Endothelial cell of umbilical vein (primary cell): ENCODE results near the gene NTN5. TPM values are rescaled to one million over a fixed set of nuclear protein-coding genes. Genes with fewer than 3 reads are reported as not detected.

Experiments
- BruUV-seq: library from RNA; stranded (reverse); fragments of 400-500 nt; replicated peaks from 2 replicates; lab custom pipeline; 2021; lab: Mats Ljungman, UMichigan
- CTCF ChIA-PET: fragments of 300-600, 350-600 bp; sonication (Branson Sonifier 250); formaldehyde crosslinking; loops from one replicate; lab custom pipeline; 2021; ENCODE audit warnings: antibody characterized with exemption, inconsistent platforms; lab: Charles Lee
- POLR2A ChIA-PET: fragments of 300-600, 350-600 bp; sonication (Branson Sonifier 250); formaldehyde crosslinking; loops from one replicate; lab custom pipeline; 2021; ENCODE audit warnings: antibody characterized with exemption, inconsistent platforms; lab: Charles Lee
- DNase-seq: peaks from one replicate; pipeline ENCODE4 v3.0.0-alpha.2; 2011; ENCODE audit warnings: low read depth, low spot score
- FAIRE-seq: peaks from 2 replicates; lab custom pipeline; 2011; peaks lifted over from hg19 to GRCh38; lab: Jason Lieb, UNC
- H2AFZ ChIP-seq: 2 replicates; pipeline ENCODE4 v1.6.0; 2012; ENCODE audit warnings: low read depth, low read length, control low read depth, inconsistent platforms
- H3K27ac ChIP-seq: 2 replicates; pipeline ENCODE4 v1.5.1; 2011; ENCODE audit warnings: low read depth, mild to moderate bottlenecking, control low read depth, low read length, moderate library complexity; ENCODE audit not compliant: insufficient read depth
- H3K27me3 ChIP-seq, 2 experiments: 2 replicates each; pipeline versions ENCODE4 v1.6.0 to v1.6.1; 2011; ENCODE audit warnings: low read length in 2 of 2, mixed read lengths in 1 of 2; ENCODE audit not compliant: control insufficient read depth in 2 of 2, insufficient read depth in 2 of 2
- H3K36me3 ChIP-seq, 2 experiments: 2 replicates in 1 of 2; 3 replicates in 1 of 2; pipeline ENCODE4 v1.5.1; 2011; ENCODE audit warnings: low read length in 2 of 2, mild to moderate bottlenecking in 1 of 2, moderate library complexity in 1 of 2; ENCODE audit not compliant: control insufficient read depth in 2 of 2, insufficient read depth in 2 of 2; ENCODE audit errors: extremely low read depth in 1 of 2
- H3K4me1 ChIP-seq: 3 replicates; pipeline ENCODE4 v1.5.1; 2011; ENCODE audit warnings: mild to moderate bottlenecking, low read length; ENCODE audit not compliant: control insufficient read depth, insufficient read depth; ENCODE audit errors: extremely low read depth
- H3K4me2 ChIP-seq: 2 replicates; pipeline ENCODE4 v1.6.1; 2011; ENCODE audit warnings: low read length, control low read depth, mixed read lengths; ENCODE audit not compliant: insufficient read depth
- H3K4me3 ChIP-seq, 3 experiments: fragments of 200-600 bp in 1 of 3; sonication (generic), shearing (Covaris generic) in 1 of 3; replicated peaks in 1 of 3; 2 replicates each; pipeline ENCODE4 v1.5.1; 2011 to 2016; ENCODE audit warnings: control low read depth in 3 of 3, low read length in 3 of 3, mild to moderate bottlenecking in 2 of 3, inconsistent platforms in 1 of 3, low read depth in 1 of 3, moderate library complexity in 1 of 3; ENCODE audit not compliant: insufficient read depth in 1 of 3
- H3K79me2 ChIP-seq: 2 replicates; pipeline ENCODE4 v1.6.0; 2012; ENCODE audit warnings: low read length, inconsistent platforms; ENCODE audit not compliant: control insufficient read depth, insufficient read depth
- H3K9ac ChIP-seq: replicated peaks from 2 replicates; pipeline ENCODE3; 2011; ENCODE audit warnings: low read length, control low read depth; ENCODE audit not compliant: insufficient read depth; ENCODE audit errors: extremely low read depth
- H3K9me1 ChIP-seq: replicated peaks from 3 replicates; pipeline ENCODE4 v1.6.0; 2011; ENCODE audit warnings: mild to moderate bottlenecking, low read length; ENCODE audit not compliant: control insufficient read depth, insufficient read depth; ENCODE audit errors: extremely low read depth
- H3K9me3 ChIP-seq: replicated peaks from 2 replicates; pipeline ENCODE4 v1.5.1; 2012; ENCODE audit warnings: low read length, inconsistent platforms; ENCODE audit not compliant: control insufficient read depth, insufficient read depth
- H4K20me1 ChIP-seq: replicated peaks from 2 replicates; pipeline ENCODE3; 2011; ENCODE audit warnings: mild to moderate bottlenecking, low read length; ENCODE audit not compliant: control insufficient read depth, insufficient read depth; ENCODE audit errors: extremely low read depth
- CTCF ChIP-seq, 2 donors: IDR thresholded peaks; 1 replicate in 1 of 2; 2 replicates in 1 of 2; pipeline ENCODE4 v1.5.1; 2011; ENCODE audit warnings: low read length in 2 of 2, mild to moderate bottlenecking in 2 of 2, moderate library complexity in 2 of 2, control low read depth in 1 of 2, inconsistent platforms in 1 of 2, low read depth in 1 of 2; ENCODE audit not compliant: insufficient read depth in 1 of 2; ENCODE audit errors: extremely low read depth in 1 of 2
- EZH2 ChIP-seq: IDR thresholded peaks from 2 replicates; pipeline ENCODE4 v1.6.1; 2012; ENCODE audit warnings: borderline replicate concordance, low read depth, mild to moderate bottlenecking, moderate library complexity, low read length, inconsistent platforms; ENCODE audit not compliant: severe bottlenecking
- FOS ChIP-seq: IDR thresholded peaks from 2 replicates; pipeline ENCODE4 v1.6.1; 2011; ENCODE audit warnings: mild to moderate bottlenecking, low read length, moderate library complexity, borderline replicate concordance; ENCODE audit not compliant: insufficient read depth
- GATA2 ChIP-seq: IDR thresholded peaks from 2 replicates; pipeline ENCODE4 v1.7.0; 2011; ENCODE audit warnings: low read depth, mild to moderate bottlenecking, moderate library complexity, mixed read lengths, low read length; ENCODE audit not compliant: insufficient read length, insufficient read depth
- JUN ChIP-seq: IDR thresholded peaks from 2 replicates; pipeline ENCODE4 v1.6.1; 2011; ENCODE audit warnings: borderline replicate concordance, low read depth; ENCODE audit not compliant: insufficient read length, insufficient read depth
- MAX ChIP-seq: IDR thresholded peaks from 2 replicates; pipeline ENCODE4 v1.6.1; 2011; ENCODE audit not compliant: insufficient read depth, insufficient read length
- MYC ChIP-seq: IDR thresholded peaks from one replicate; pipeline ENCODE4 v1.6.1; 2011; ENCODE audit warnings: mild to moderate bottlenecking, low read depth, low read length
- POLR2A ChIP-seq: IDR thresholded peaks from 2 replicates; pipeline ENCODE4 v1.6.1; 2012; ENCODE audit warnings: low read depth, mild to moderate bottlenecking, control low read depth, low read length
- POLR2AphosphoS5 ChIP-seq: IDR thresholded peaks from 2 replicates; pipeline ENCODE4 v1.6.1; 2012; ENCODE audit warnings: low read depth, mild to moderate bottlenecking, control low read depth, low read length, moderate library complexity; ENCODE audit not compliant: insufficient read depth
- dilution Hi-C: fragments of 300-500 bp; cut with MboI; formaldehyde crosslinking; loops from one replicate; pipeline ENCODE4 v1.15.0; 2019; ENCODE audit warnings: low sequenced_read_pairs; ENCODE audit not compliant: extremely low pct_ligation_motif_present
- intact Hi-C: fragments of 100-400 bp; cut with micrococcal nuclease; formaldehyde crosslinking; loops from one replicate; pipeline ENCODE4 v1.10.0; 2022
- polyA plus RNA-seq, 4 experiments: library from polyadenylated mRNA; depleted of rRNA in 3 of 4; stranded (reverse) in 3 of 4; unstranded in 1 of 4; fragments of >200 nt; gene quantifications; 2 replicates each; pipeline versions ENCODE4 v1.2.1 to v1.2.3, GENCODE V29; 2011 to 2012; ENCODE audit warnings: missing spikeins in 1 of 4
- total RNA-seq: library from RNA; stranded (reverse); gene quantifications from 2 replicates; pipeline ENCODE4 v1.2.3, GENCODE V29; 2021

The NTN5 gene
- total and polyA plus RNA-seq, 2 donors (not counting 3 experiments of a cell fraction or from before 2014, with no cell fraction given) = 0.11 TPM; not detected in 1

- no peaks in the 10 kb centered on the region for H3K36me3 ChIP-seq
- no peak overlapping the region for H3K27ac ChIP-seq
- dilution Hi-C loops (no loop called here), intact Hi-C loops (no loop called here)
- no peaks in the 10 kb centered on the region for H3K9me1 ChIP-seq
- no peak overlapping the region for H3K9ac ChIP-seq
- no peak for DNase-seq
- ChIA-PET CTCF (interaction anchor here (0.8 to 1.3 kb wide), 4 partner anchors 12 to 106 kb away, joined by 3 to 4 read pairs (median 4); partner anchors contain the start of gene FUT2), POLR2A (no interaction called here)
- TF ChIP-seq JUN = no peak
- no peak for TF ChIP-seq GATA2
- TF ChIP-seq MAX = no peak
- TF ChIP-seq MYC = no peak
- no peak for TF ChIP-seq EZH2
- no peak for TF ChIP-seq POLR2A
- no peak for TF ChIP-seq POLR2AphosphoS5
- no peaks in the 10 kb centered on the region for H3K27me3 ChIP-seq
- H3K9me3 ChIP-seq = no peaks in the 10 kb centered on the region
- H2AFZ ChIP-seq = no peak overlapping the region
- H3K79me2 ChIP-seq = no peaks in the 10 kb centered on the region
- H3K4me1 ChIP-seq = no peaks in the 10 kb centered on the region
- BruUV-seq = no TSS peak
- no peak overlapping the region for H3K4me3 ChIP-seq
- FAIRE-seq = no peak
- H3K4me2 ChIP-seq = no peak overlapping the region
- no peaks in the 10 kb centered on the region for H4K20me1 ChIP-seq
Measured at GRCh38 chr19:48678201-48678600, 5.4 kb upstream of the NTN5 start.

- Histone ChIP-seq H3K4me3 (no peak overlapping the region), H3K4me2 (no peak overlapping the region), H3K9me3 (no peaks in the 10 kb centered on the region), H3K79me2 (no peaks in the 10 kb centered on the region), H3K9me1 (no peaks in the 10 kb centered on the region), H3K27me3 (no peaks in the 10 kb centered on the region), H2AFZ (no peak overlapping the region), H3K27ac (no peak overlapping the region), H4K20me1 (no peaks in the 10 kb centered on the region), H3K4me1 (no peaks in the 10 kb centered on the region), H3K9ac (no peak overlapping the region), H3K36me3 (no peaks in the 10 kb centered on the region)
- no TSS peak for BruUV-seq
- DNase-seq (no peak), FAIRE-seq (no peak)
- CTCF ChIA-PET = interaction anchor here (1.0 to 2.6 kb wide), 6 partner anchors 11 to 159 kb away, joined by 3 to 31 read pairs (median 6); partner anchors contain the start of genes FUT2 and HSD17B14
- intact Hi-C loops (no loop called here), dilution Hi-C loops (no loop called here)
- POLR2A ChIA-PET = no interaction called here
- TF ChIP-seq CTCF (IDR thresholded peaks at IDR 0.05; ENCODE audit: extremely low read depth in 1 of 2, insufficient read depth in 1 of 2, low read depth in 1 of 2, low read length in 2 of 2) = no peak
- no peak for TF ChIP-seq JUN
- no peak for TF ChIP-seq POLR2A
- TF ChIP-seq POLR2AphosphoS5 = no peak
- no peak for TF ChIP-seq MAX
- TF ChIP-seq EZH2 = no peak
- TF ChIP-seq GATA2 = no peak
- TF ChIP-seq FOS = no peak
- no peak for TF ChIP-seq MYC
Measured at GRCh38 chr19:48676887-48677286, 4.1 kb upstream of the NTN5 start.
